ENCODE results near the gene FSTL5. TPM values are rescaled to one million over a fixed set of nuclear protein-coding genes. Genes with fewer than 3 reads are reported as not detected.

The FSTL5 gene
- total RNA-seq, 2 donors from 2014 or later, result 0.24 to 1.1 TPM

DNA sequence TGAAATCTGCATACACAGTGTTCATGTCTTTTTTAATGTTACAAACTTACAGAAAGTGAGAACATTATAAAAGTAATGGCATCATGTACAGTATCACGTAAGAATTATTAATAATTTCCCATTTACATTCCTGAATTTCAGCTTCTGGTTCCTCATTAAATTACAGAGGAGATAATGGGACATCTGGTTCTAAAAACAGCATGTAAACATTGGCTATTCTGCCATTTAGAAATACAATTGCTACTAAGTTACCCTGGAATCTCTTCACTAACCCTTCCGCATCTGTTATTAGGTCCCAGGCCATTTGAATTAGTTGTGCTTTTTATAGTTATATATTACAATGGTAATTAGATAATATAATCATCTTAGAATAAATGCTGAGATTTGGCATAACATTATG lies 505.1 kb downstream of the FSTL5 start:
- Mint-ChIP-seq H3K4me3 (no peak overlapping the region), H3K27ac (no peak overlapping the region), H3K36me3 (ENCODE audit: low read depth) (no peaks in the 10 kb centered on the region), H3K4me1 (no peaks in the 10 kb centered on the region), H3K9me3 (no peaks in the 10 kb centered on the region), H3K27me3 (ENCODE audit: insufficient read depth) (no peaks in the 10 kb centered on the region)
- Histone ChIP-seq H3K27me3 (ENCODE audit: control insufficient read depth, insufficient read depth, low read length, poor library complexity, severe bottlenecking) (no peaks in the 10 kb centered on the region), H3K36me3 (ENCODE audit: control insufficient read depth, insufficient read depth, low read length) (no peaks in the 10 kb centered on the region), H3K4me1 (ENCODE audit: control insufficient read depth, insufficient read depth, low read length) (no peaks in the 10 kb centered on the region), H3K9me3 (ENCODE audit: control insufficient read depth, low read length) (no peaks in the 10 kb centered on the region), H3K27ac (ENCODE audit: low read depth, low read length) (no peak overlapping the region), H3K4me3 (ENCODE audit: low read length) (no peak overlapping the region), H3K9ac (ENCODE audit: extremely low read depth, low read length, poor library complexity, severe bottlenecking) (no peak overlapping the region)
- no peak for DNase-seq
- 83 to 91% methylated on average over 1 of the region's 2 CpGs for WGBS, 2 experiments (ENCODE audit: insufficient coverage in 1 of 2, insufficient read length in 1 of 2)
- TF ChIP-seq, protein P1, sequence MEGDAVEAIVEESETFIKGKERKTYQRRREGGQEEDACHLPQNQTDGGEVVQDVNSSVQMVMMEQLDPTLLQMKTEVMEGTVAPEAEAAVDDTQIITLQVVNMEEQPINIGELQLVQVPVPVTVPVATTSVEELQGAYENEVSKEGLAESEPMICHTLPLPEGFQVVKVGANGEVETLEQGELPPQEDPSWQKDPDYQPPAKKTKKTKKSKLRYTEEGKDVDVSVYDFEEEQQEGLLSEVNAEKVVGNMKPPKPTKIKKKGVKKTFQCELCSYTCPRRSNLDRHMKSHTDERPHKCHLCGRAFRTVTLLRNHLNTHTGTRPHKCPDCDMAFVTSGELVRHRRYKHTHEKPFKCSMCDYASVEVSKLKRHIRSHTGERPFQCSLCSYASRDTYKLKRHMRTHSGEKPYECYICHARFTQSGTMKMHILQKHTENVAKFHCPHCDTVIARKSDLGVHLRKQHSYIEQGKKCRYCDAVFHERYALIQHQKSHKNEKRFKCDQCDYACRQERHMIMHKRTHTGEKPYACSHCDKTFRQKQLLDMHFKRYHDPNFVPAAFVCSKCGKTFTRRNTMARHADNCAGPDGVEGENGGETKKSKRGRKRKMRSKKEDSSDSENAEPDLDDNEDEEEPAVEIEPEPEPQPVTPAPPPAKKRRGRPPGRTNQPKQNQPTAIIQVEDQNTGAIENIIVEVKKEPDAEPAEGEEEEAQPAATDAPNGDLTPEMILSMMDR (conservative IDR thresholded peaks at IDR 0.05), result no peak

DNA sequence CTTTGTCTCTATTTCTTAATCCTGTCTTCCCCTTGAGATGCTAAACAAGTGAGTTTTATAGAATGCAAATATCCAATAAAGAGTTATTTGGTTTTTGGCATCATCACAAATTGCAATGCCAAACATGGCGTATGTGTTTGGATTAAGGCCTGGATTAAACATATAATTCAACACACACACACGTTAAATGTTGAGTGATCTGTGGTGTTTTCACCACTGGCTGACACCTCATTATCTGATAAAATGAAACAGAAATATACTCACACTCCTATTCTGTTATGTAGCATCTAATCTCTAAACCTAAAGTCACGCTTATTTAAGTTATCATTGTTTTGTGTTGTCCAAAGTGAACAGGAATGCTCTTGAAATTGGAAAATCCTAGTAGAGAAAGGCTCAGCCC lies 506.2 kb downstream of the FSTL5 start:
- DNase-seq, result no peak
- Histone ChIP-seq H3K4me1 (ENCODE audit: control insufficient read depth, insufficient read depth, low read length) (no peaks in the 10 kb centered on the region), H3K36me3 (ENCODE audit: control insufficient read depth, insufficient read depth, low read length) (no peaks in the 10 kb centered on the region), H3K9me3 (ENCODE audit: control insufficient read depth, low read length) (no peaks in the 10 kb centered on the region), H3K4me3 (ENCODE audit: low read length) (no peak overlapping the region), H3K27ac (ENCODE audit: low read depth, low read length) (no peak overlapping the region), H3K9ac (ENCODE audit: extremely low read depth, low read length, poor library complexity, severe bottlenecking) (no peak overlapping the region), H3K27me3 (ENCODE audit: control insufficient read depth, insufficient read depth, low read length, poor library complexity, severe bottlenecking) (no peaks in the 10 kb centered on the region)
- 98 to 100% methylated on average over 2 to 3 of the region's 3 CpGs for WGBS, 2 experiments (ENCODE audit: insufficient coverage in 1 of 2, insufficient read length in 1 of 2)
- no peak overlapping the region for H3K27ac Mint-ChIP-seq
- no peak overlapping the region for H3K4me3 Mint-ChIP-seq
- H3K27me3 Mint-ChIP-seq (ENCODE audit: insufficient read depth), result no peaks in the 10 kb centered on the region
- H3K4me1 Mint-ChIP-seq, result no peaks in the 10 kb centered on the region
- no peaks in the 10 kb centered on the region for H3K36me3 Mint-ChIP-seq (ENCODE audit: low read depth)
- TF ChIP-seq, protein P1 (conservative IDR thresholded peaks at IDR 0.05), result no peak
- H3K9me3 Mint-ChIP-seq, result no peaks in the 10 kb centered on the region

DNA sequence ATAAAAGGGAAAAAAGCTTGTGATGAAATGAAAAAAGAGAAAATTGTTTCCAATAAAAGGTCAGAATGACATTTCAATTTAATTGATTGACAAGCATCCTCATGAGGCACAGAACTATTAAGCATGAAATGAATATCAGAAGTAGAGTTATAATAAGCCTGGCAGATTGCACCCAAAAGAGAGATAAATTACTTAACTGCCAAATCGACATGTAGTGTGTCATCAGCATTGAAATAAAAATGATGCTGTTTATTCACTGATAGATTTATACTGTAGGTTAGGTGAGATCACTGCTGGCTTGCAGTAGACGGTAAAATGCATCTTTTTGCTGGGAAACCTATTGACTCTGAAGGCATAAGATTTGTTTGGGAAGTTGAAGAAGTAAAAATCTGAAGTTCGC lies 507.2 kb downstream of the FSTL5 start:
- Histone ChIP-seq H3K9ac (ENCODE audit: extremely low read depth, low read length, poor library complexity, severe bottlenecking) (no peak overlapping the region), H3K4me3 (ENCODE audit: low read length) (no peak overlapping the region), H3K4me1 (ENCODE audit: control insufficient read depth, insufficient read depth, low read length) (no peaks in the 10 kb centered on the region), H3K36me3 (ENCODE audit: control insufficient read depth, insufficient read depth, low read length) (no peaks in the 10 kb centered on the region), H3K27me3 (ENCODE audit: control insufficient read depth, insufficient read depth, low read length, poor library complexity, severe bottlenecking) (no peaks in the 10 kb centered on the region), H3K27ac (ENCODE audit: low read depth, low read length) (no peak overlapping the region), H3K9me3 (ENCODE audit: control insufficient read depth, low read length) (no peaks in the 10 kb centered on the region)
- Mint-ChIP-seq H3K27ac (no peak overlapping the region), H3K27me3 (ENCODE audit: insufficient read depth) (no peaks in the 10 kb centered on the region), H3K4me3 (no peak overlapping the region), H3K4me1 (no peaks in the 10 kb centered on the region), H3K36me3 (ENCODE audit: low read depth) (no peaks in the 10 kb centered on the region), H3K9me3 (no peaks in the 10 kb centered on the region)
- TF ChIP-seq, protein P1 (conservative IDR thresholded peaks at IDR 0.05), result no peak
- DNase-seq, result no peak
- 89% methylated on average over 3 of the region's 3 CpGs for WGBS, 2 experiments (ENCODE audit: insufficient coverage in 1 of 2, insufficient read length in 1 of 2)

Measured in endodermal cell (in vitro differentiated cells).